DMS153 treated with DMSO at 0.1 percent for 48 hours (cell line): ENCODE measurements around the gene ACOXL.
A peak's percentile ranks its signal among the peaks of the same experiment; 100 is the strongest.

Experiments
- DNase-seq: peaks from one replicate; lab custom pipeline; 2025; ENCODE audit not compliant: unreplicated experiment; lab: John Stamatoyannopoulos, UW

The ACOXL gene

GRCh38 chr2:111148225-111148873, 416.0 kb downstream of the ACOXL start:
- DNase-seq: no peak

- no peak for DNase-seq
Measured at GRCh38 chr2:111148925-111149324, 416.6 kb downstream of the ACOXL start.

GRCh38 chr2:111149882-111150455, 417.6 kb downstream of the ACOXL start:
- DNase-seq: no peak

GRCh38 chr2:111154758-111155157, 422.4 kb downstream of the ACOXL start:
- DNase-seq: no peak

GRCh38 chr2:111155610-111156009, 423.2 kb downstream of the ACOXL start:
- peak; percentile 34 for DNase-seq

GRCh38 chr2:111156529-111156928, 424.2 kb downstream of the ACOXL start:
- no peak for DNase-seq

- DNase-seq: peak; percentile 23
Measured at GRCh38 chr2:111157071-111157661, 424.8 kb downstream of the ACOXL start.

- no peak for DNase-seq
Measured at GRCh38 chr2:111157798-111158197, 425.4 kb downstream of the ACOXL start.

- no peak for DNase-seq
Measured at GRCh38 chr2:111159641-111160040, 427.3 kb downstream of the ACOXL start.

- DNase-seq: no peak
Measured at GRCh38 chr2:111160758-111161157, 428.4 kb downstream of the ACOXL start.

GRCh38 chr2:111161971-111162370, 429.6 kb downstream of the ACOXL start:
- DNase-seq: no peak

GRCh38 chr2:111162718-111163331, 430.5 kb downstream of the ACOXL start:
- no peak for DNase-seq

- no peak for DNase-seq
Measured at GRCh38 chr2:111164078-111164477, 431.7 kb downstream of the ACOXL start.

GRCh38 chr2:111165084-111165483, 432.7 kb downstream of the ACOXL start:
- DNase-seq: no peak

GRCh38 chr2:111166115-111166514, 433.7 kb downstream of the ACOXL start:
- DNase-seq: no peak

GRCh38 chr2:111167076-111167862, 434.9 kb downstream of the ACOXL start:
- DNase-seq: no peak

- DNase-seq: no peak
Measured at GRCh38 chr2:111167863-111168162, 435.4 kb downstream of the ACOXL start.
